ENCODE results near the gene EIF2D.

GRCh38 chr1:206651014-206651413 lies 38.7 kb upstream of the EIF2D start:
- no peak for TF ChIP-seq EZH2phosphoT487 (IDR thresholded peaks at IDR 0.05; ENCODE audit: insufficient read depth, low read depth)
- TF ChIP-seq EZH2 (IDR thresholded peaks at IDR 0.05; ENCODE audit: insufficient read depth, poor library complexity, severe bottlenecking): no peak

All from GM23248 (cell line).